Tibial nerve (tissue), 4 donors: Measurements from ENCODE around the gene OLA1. TPM values are rescaled to one million over a fixed set of nuclear protein-coding genes. Genes with fewer than 3 reads are reported as not detected.

Source experiments
- DNase-seq, 2 donors: peaks; one replicate each; pipeline ENCODE4 v3.0.0-alpha.2; 2019; ENCODE audit warnings: low spot score in 2 of 2
- H3K27ac ChIP-seq, 4 donors: fragments of 200-600 bp; sonication (generic) in 3 of 4; one replicate each; pipeline ENCODE4 v1.5.1; 2017 to 2019; ENCODE audit warnings: mild to moderate bottlenecking in 1 of 4
- H3K27me3 ChIP-seq, 2 donors: fragments of 200-600 bp; sonication (generic) in 1 of 2; one replicate each; pipeline versions ENCODE4 v1.5.1 to v1.6.0; 2017 to 2019
- H3K36me3 ChIP-seq, 3 donors: fragments of 200-600 bp; sonication (generic); one replicate each; pipeline ENCODE4 v1.5.1; 2018 to 2019
- H3K4me1 ChIP-seq, 4 donors: fragments of 200-600 bp; sonication (generic) in 3 of 4; one replicate each; pipeline ENCODE4 v1.5.1; 2017 to 2019
- H3K4me3 ChIP-seq, 4 donors: fragments of 200-600 bp; sonication (generic) in 3 of 4; one replicate each; pipeline ENCODE4 v1.5.1; 2017 to 2019; ENCODE audit warnings: mild to moderate bottlenecking in 1 of 4, moderate library complexity in 1 of 4
- H3K9me3 ChIP-seq, 4 donors: fragments of 200-600 bp; sonication (generic) in 3 of 4; one replicate each; pipeline ENCODE4 v1.5.1; 2017 to 2019
- CTCF ChIP-seq, 5 experiments: fragments of 200-600 bp in 3 of 5; fragments of 450-650 bp in 2 of 5; sonication (generic) in 3 of 5; IDR thresholded peaks; one replicate each; pipeline ENCODE4 v1.5.1; 2016 to 2019; ENCODE audit warnings: antibody characterized with exemption in 5 of 5, mild to moderate bottlenecking in 3 of 5, moderate library complexity in 2 of 5
- EP300 ChIP-seq, 2 donors: sonication (generic); formaldehyde crosslinking; IDR thresholded peaks; one replicate each; pipeline ENCODE4 v1.6.1; 2017; ENCODE audit warnings: antibody characterized with exemption in 2 of 2, mild to moderate bottlenecking in 1 of 2
- POLR2A ChIP-seq, 2 donors: fragments of 450-650 bp; IDR thresholded peaks; one replicate each; pipeline ENCODE4 v1.6.1; 2017; ENCODE audit warnings: antibody characterized with exemption in 2 of 2, mild to moderate bottlenecking in 2 of 2, moderate library complexity in 2 of 2
- whole genome bisulfite sequencing, 2 donors: methylation state at CpG; one replicate each; pipeline ENCODE4 v1.1.5; 2018; 5-methylcytosine and 5-hydroxymethylcytosine counted together
- total RNA-seq, 4 donors: library from RNA; depleted of rRNA; stranded (reverse); fragments of >200 nt; gene quantifications; one replicate each; pipeline ENCODE4 v1.1.0, GENCODE V29; 2016

The OLA1 gene
- total RNA-seq, 4 donors from 2014 or later = 32.0 to 69.0 (median 45.5) TPM

- Histone ChIP-seq H3K9me3 (no peaks in the 10 kb centered on the region), H3K4me1 (no peaks in the 10 kb centered on the region), H3K27ac (no peak overlapping the region), H3K27me3 (no peaks in the 10 kb centered on the region), H3K4me3 (no peak overlapping the region), H3K36me3 (peaks cover 0 to 5% (median 0%) of the 10 kb centered on the region in 3 donors)
- no peak for DNase-seq
- WGBS, 2 donors = 80 to 82% methylated on average over 1 of the region's 1 CpG
- TF ChIP-seq EP300 (IDR thresholded peaks at IDR 0.05) (no peak), CTCF (IDR thresholded peaks at IDR 0.05) (no peak), POLR2A (IDR thresholded peaks at IDR 0.05) (no peak)
Observed at GRCh38 chr2:174076975-174077374, 171.4 kb downstream of the OLA1 start.

- H3K27ac ChIP-seq = no peak overlapping the region
- TF ChIP-seq POLR2A (IDR thresholded peaks at IDR 0.05) (no peak), EP300 (IDR thresholded peaks at IDR 0.05) (no peak), CTCF (IDR thresholded peaks at IDR 0.05) (no peak)
- no peaks in the 10 kb centered on the region for H3K9me3 ChIP-seq
- DNase-seq = no peak
- no peak overlapping the region for H3K4me3 ChIP-seq
- 65 to 76% methylated on average over 2 of the region's 2 CpGs for WGBS, 2 donors
- H3K36me3 ChIP-seq = peaks cover 0 to 5% (median 0%) of the 10 kb centered on the region in 3 donors
- no peaks in the 10 kb centered on the region for H3K4me1 ChIP-seq
- H3K27me3 ChIP-seq = no peaks in the 10 kb centered on the region
Observed at GRCh38 chr2:174076040-174076439, 172.3 kb downstream of the OLA1 start.

- H3K27me3 ChIP-seq = no peaks in the 10 kb centered on the region
- no peaks in the 10 kb centered on the region for H3K9me3 ChIP-seq
- H3K4me1 ChIP-seq = no peaks in the 10 kb centered on the region
- 94 to 97% methylated on average over 4 of the region's 4 CpGs for WGBS, 2 donors
- H3K27ac ChIP-seq = no peak overlapping the region
- DNase-seq = no peak
- H3K36me3 ChIP-seq = peaks cover 0 to 5% (median 0%) of the 10 kb centered on the region in 3 donors
- no peak for TF ChIP-seq EP300 (IDR thresholded peaks at IDR 0.05)
- H3K4me3 ChIP-seq = no peak overlapping the region
Observed at GRCh38 chr2:174074831-174075230, 173.5 kb downstream of the OLA1 start.

- Histone ChIP-seq H3K9me3 (no peaks in the 10 kb centered on the region), H3K27ac (no peak overlapping the region), H3K4me1 (no peaks in the 10 kb centered on the region), H3K27me3 (no peaks in the 10 kb centered on the region), H3K36me3 (peaks cover 0 to 5% (median 0%) of the 10 kb centered on the region in 3 donors), H3K4me3 (no peak overlapping the region)
- TF ChIP-seq POLR2A (IDR thresholded peaks at IDR 0.05) (no peak), CTCF (IDR thresholded peaks at IDR 0.05) (no peak), EP300 (IDR thresholded peaks at IDR 0.05) (no peak)
- DNase-seq = no peak
- 92 to 99% methylated on average over 4 of the region's 4 CpGs for WGBS, 2 donors
Observed at GRCh38 chr2:174072857-174073256, 175.5 kb downstream of the OLA1 start.

- WGBS, 2 donors = 64 to 79% methylated on average over 4 of the region's 4 CpGs
- no peak overlapping the region for H3K4me3 ChIP-seq
- TF ChIP-seq EP300 (IDR thresholded peaks at IDR 0.05) (no peak), CTCF (IDR thresholded peaks at IDR 0.05) (no peak), POLR2A (IDR thresholded peaks at IDR 0.05) (no peak)
Observed at GRCh38 chr2:174072069-174072468, 176.3 kb downstream of the OLA1 start.

GRCh38 chr2:174071321-174071720 lies 177.0 kb downstream of the OLA1 start:
- H3K9me3 ChIP-seq = no peaks in the 10 kb centered on the region
- 91% methylated on average over 3 of the region's 3 CpGs for WGBS, 2 donors
- DNase-seq = no peak
- peaks cover 0 to 5% (median 0%) of the 10 kb centered on the region in 3 donors for H3K36me3 ChIP-seq
- no peak for TF ChIP-seq EP300 (IDR thresholded peaks at IDR 0.05)
- no peak for TF ChIP-seq POLR2A (IDR thresholded peaks at IDR 0.05)
- TF ChIP-seq CTCF (IDR thresholded peaks at IDR 0.05) = no peak
- H3K4me3 ChIP-seq = no peak overlapping the region
- no peak overlapping the region for H3K27ac ChIP-seq
- H3K27me3 ChIP-seq = no peaks in the 10 kb centered on the region
- H3K4me1 ChIP-seq = no peaks in the 10 kb centered on the region

More at GRCh38 chr2:174072069-174072468, 176.3 kb downstream of the OLA1 start:
- Histone ChIP-seq H3K4me1 (no peaks in the 10 kb centered on the region), H3K27me3 (no peaks in the 10 kb centered on the region), H3K36me3 (peaks cover 0 to 5% (median 0%) of the 10 kb centered on the region in 3 donors), H3K9me3 (no peaks in the 10 kb centered on the region), H3K27ac (no peak overlapping the region)
- DNase-seq = no peak
